ENCODE measurements around the gene CBX2. TPM values are rescaled to one million over a fixed set of nuclear protein-coding genes. Genes with fewer than 3 reads are reported as not detected.

Gene CBX2
- polyA plus RNA-seq, 1 of the 3 experiments (the other 2 are of a cell fraction) = 22.4 TPM

GRCh38 chr17:79765708-79766107, 12.2 kb upstream of the CBX2 start (continued):
- no peak for TF ChIP-seq IRF3 (IDR thresholded peaks at IDR 0.05; ENCODE audit: low read depth, low read length)
- no peak for TF ChIP-seq MAX (IDR thresholded peaks at IDR 0.05; ENCODE audit: low read depth)

- H3K9me3 ChIP-seq = no peaks in the 10 kb centered on the region
- no peaks in the 10 kb centered on the region for H3F3A ChIP-seq (replicated peaks; ENCODE audit: insufficient read depth)
- ChIA-PET POLR2A (no interaction called here), CTCF (interaction anchor here (0.6 to 1.3 kb wide), 4 partner anchors 24 to 240 kb away, joined by 3 to 5 read pairs (median 4); no protein-coding TSS in a partner anchor)
- 85% methylated on average over 22 of the region's 28 CpGs for WGBS (ENCODE audit: low lambda C conversion rate)
- H3K27me3 ChIP-seq (ENCODE audit: insufficient read depth) = peaks cover 28% of the 10 kb centered on the region
- no peaks in the 10 kb centered on the region; a peak in 1 of 4 replicates for H3K4me1 ChIP-seq (ENCODE audit: control insufficient read depth in 1 of 2, insufficient read depth in 2 of 2, low read depth in 1 of 2, low read length in 1 of 2)
- H3K27ac ChIP-seq (ENCODE audit: low read depth in 2 of 2, low read length in 1 of 2) = no peak overlapping the region
- H4K20me1 ChIP-seq (ENCODE audit: insufficient read depth) = no peaks in the 10 kb centered on the region
- no peaks in the 10 kb centered on the region for H3K9me2 ChIP-seq
- H3K9ac ChIP-seq = no peak overlapping the region
- no peaks in the 10 kb centered on the region for H3K36me3 ChIP-seq (replicated peaks in 1 of 2; ENCODE audit: control insufficient read depth in 1 of 2, insufficient read depth in 2 of 2, low read length in 1 of 2)
- DNase-seq = no peak
- H2AFZ ChIP-seq (ENCODE audit: low read depth) = no peak overlapping the region
- no peak overlapping the region for H3K4me3 ChIP-seq (ENCODE audit: low read depth in 2 of 2, low read length in 1 of 2)
- H3K4me2 ChIP-seq = no peak overlapping the region
- no peaks in the 10 kb centered on the region for H3K79me2 ChIP-seq (ENCODE audit: insufficient read depth)
- TF ChIP-seq USF1 (IDR thresholded peaks at IDR 0.05; ENCODE audit: borderline replicate concordance, low read depth) (no peak), MEF2A (IDR thresholded peaks at IDR 0.05; ENCODE audit: borderline replicate concordance, low read depth) (no peak), CTCF (IDR thresholded peaks at IDR 0.05) (no peak), PBX3 (IDR thresholded peaks at IDR 0.05) (no peak), FOXM1 (IDR thresholded peaks at IDR 0.05; ENCODE audit: low read depth) (no peak), SIN3A (IDR thresholded peaks at IDR 0.05; ENCODE audit: borderline replicate concordance, low read depth, low read length) (no peak), YY1 (IDR thresholded peaks at IDR 0.05; ENCODE audit: low read depth) (no peak), JUND (IDR thresholded peaks at IDR 0.05) (no peak), RXRA (IDR thresholded peaks at IDR 0.05; ENCODE audit: borderline replicate concordance, low read depth) (no peak), RCOR1 (IDR thresholded peaks at IDR 0.05; ENCODE audit: low read length) (no peak), MAX (IDR thresholded peaks at IDR 0.05; ENCODE audit: low read depth) (no peak), GABPA (IDR thresholded peaks at IDR 0.05; ENCODE audit: low read depth) (no peak), CHD2 (IDR thresholded peaks at IDR 0.05; ENCODE audit: low read length, partially characterized antibody) (no peak), EP300 (IDR thresholded peaks at IDR 0.05; ENCODE audit: borderline replicate concordance in 1 of 2, low read depth in 1 of 2, low read length in 1 of 2) (no peak), IRF3 (IDR thresholded peaks at IDR 0.05; ENCODE audit: low read depth, low read length) (no peak), EZH2phosphoT487 (IDR thresholded peaks at IDR 0.05; ENCODE audit: borderline replicate concordance, low read depth) (no peak), RAD21 (IDR thresholded peaks at IDR 0.05; ENCODE audit: low read length) (no peak), GATA2 (CRISPR knock-in tag; IDR thresholded peaks at IDR 0.05) (no peak), ZBTB33 (IDR thresholded peaks at IDR 0.05; ENCODE audit: borderline replicate concordance, low read depth) (no peak)
Observed at GRCh38 chr17:79769570-79770506, 8.1 kb upstream of the CBX2 start.

All from SK-N-SH (cell line).